GM12878 (cell line): ENCODE data around the gene TC2N. TPM values are rescaled to one million over a fixed set of nuclear protein-coding genes. Genes with fewer than 3 reads are reported as not detected.

Experiments
- ATAC-seq: fragments of 200-7000 bp; cut with Tn5 transposase; 3 replicates; pipeline ENCODE4 v1.9.1; 2020; ENCODE audit warnings: mild to moderate bottlenecking, moderate library complexity
- BruUV-seq: library from RNA; stranded (reverse); fragments of 400-500 nt; replicated peaks from 2 replicates; lab custom pipeline; 2021; lab: Mats Ljungman, UMichigan
- CTCF ChIA-PET: fragments of 300-600 bp; sonication (Branson Sonifier 250); formaldehyde crosslinking; extraction: SDS; loops from one replicate; lab custom pipeline; 2021; ENCODE audit warnings: inconsistent platforms; lab: Yijun Ruan, JAX
- POLR2A ChIA-PET: fragments of 350-600 bp; formaldehyde crosslinking; extraction: SDS; loops from one replicate; lab custom pipeline; 2021; ENCODE audit warnings: inconsistent platforms; lab: Charles Lee
- RAD21 ChIA-PET: fragments of 300-600 bp; sonication (Branson Sonifier 250); formaldehyde crosslinking; loops from one replicate; lab custom pipeline; 2023; ENCODE audit warnings: antibody characterized with exemption; ENCODE audit not compliant: unreplicated experiment; lab: Charles Lee
- SMC1A ChIA-PET: fragments of 300-600 bp; sonication (Branson Sonifier 250); formaldehyde crosslinking; loops from one replicate; lab custom pipeline; 2023; ENCODE audit not compliant: unreplicated experiment, uncharacterized antibody; lab: Charles Lee
- DNase-seq: peaks from one replicate; pipeline ENCODE4 v3.0.0-alpha.2; 2011; ENCODE audit warnings: low read depth, low spot score
- FAIRE-seq: peaks from 3 replicates; lab custom pipeline; 2011; peaks lifted over from hg19 to GRCh38; lab: Jason Lieb, UNC
- H2AFZ ChIP-seq: 2 replicates; pipeline ENCODE4 v1.6.0; 2011; ENCODE audit warnings: low read depth, low read length, control low read depth; ENCODE audit not compliant: control insufficient read depth
- H3K27ac ChIP-seq: 2 replicates; pipeline ENCODE4 v1.5.1; 2011; ENCODE audit warnings: control low read depth; ENCODE audit not compliant: control insufficient read depth, insufficient read depth
- H3K27me3 ChIP-seq, 2 experiments: replicated peaks in 1 of 2; 2 replicates each; pipeline versions ENCODE4 v1.6.0 to v1.6.1; 2011; ENCODE audit warnings: low read length in 1 of 2; ENCODE audit not compliant: control insufficient read depth in 2 of 2, insufficient read depth in 2 of 2
- H3K36me3 ChIP-seq, 2 experiments: 2 replicates each; pipeline ENCODE4 v1.5.1; 2011; ENCODE audit warnings: low read length in 1 of 2; ENCODE audit not compliant: control insufficient read depth in 2 of 2, insufficient read depth in 2 of 2
- H3K4me1 ChIP-seq: 2 replicates; pipeline ENCODE4 v1.6.1; 2011; ENCODE audit warnings: mild to moderate bottlenecking, low read length, moderate library complexity, mixed read lengths; ENCODE audit not compliant: control insufficient read depth, insufficient read depth
- H3K4me2 ChIP-seq: 2 replicates; pipeline ENCODE4 v1.6.0; 2011; ENCODE audit warnings: control low read depth; ENCODE audit not compliant: control insufficient read depth, insufficient read depth
- H3K4me3 ChIP-seq: fragments of 200-600 bp; sonication (generic); 2 replicates; pipeline ENCODE4 v1.5.1; 2016
- H3K79me2 ChIP-seq: 2 replicates; pipeline ENCODE4 v1.6.0; 2011; ENCODE audit warnings: low read length; ENCODE audit not compliant: control insufficient read depth, insufficient read depth
- H3K9ac ChIP-seq: 2 replicates; pipeline ENCODE4 v1.8.0; 2011; ENCODE audit warnings: low read length, control low read depth, mixed read lengths; ENCODE audit not compliant: control insufficient read depth, insufficient read depth
- H3K9me3 ChIP-seq: replicated peaks from 3 replicates; pipeline ENCODE4 v1.5.1; 2011; ENCODE audit warnings: mild to moderate bottlenecking, low read length; ENCODE audit not compliant: control insufficient read depth, insufficient read depth
- H4K20me1 ChIP-seq: 2 replicates; pipeline ENCODE4 v1.6.0; 2011; ENCODE audit not compliant: control insufficient read depth, insufficient read depth
- BCL11A ChIP-seq: IDR thresholded peaks from 2 replicates; pipeline ENCODE4 v1.6.1; 2011; ENCODE audit warnings: low read depth, low read length
- CBX5 ChIP-seq: sonication (generic); IDR thresholded peaks from 2 replicates; pipeline ENCODE4 v1.6.1; 2016; ENCODE audit warnings: low read depth, moderate library complexity, mild to moderate bottlenecking, inconsistent platforms
- CHD2 ChIP-seq: IDR thresholded peaks from 2 replicates; pipeline ENCODE4 v1.6.1; 2011; ENCODE audit warnings: low read depth, low read length, improper control_type of control experiment, borderline replicate concordance
- CHD4 ChIP-seq: fragments of 200-600 bp; sonication (generic); IDR thresholded peaks from 2 replicates; pipeline ENCODE4 v1.6.1; 2016; ENCODE audit warnings: mild to moderate bottlenecking
- CREB1 ChIP-seq: IDR thresholded peaks from 2 replicates; pipeline ENCODE4 v1.6.1; 2012; ENCODE audit warnings: low read depth, mild to moderate bottlenecking, inconsistent platforms
- EED ChIP-seq: sonication (generic); IDR thresholded peaks from 2 replicates; pipeline ENCODE4 v1.6.1; 2016; ENCODE audit warnings: antibody characterized with exemption, low read depth
- EP300 ChIP-seq, 2 experiments: fragments of 150-350 bp in 1 of 2; IDR thresholded peaks; 2 replicates each; pipeline ENCODE4 v1.6.1; 2011 to 2012; ENCODE audit warnings: low read depth in 2 of 2, low read length in 2 of 2, borderline replicate concordance in 1 of 2, improper control_type of control experiment in 1 of 2, inconsistent platforms in 1 of 2; ENCODE audit not compliant: control insufficient read depth in 1 of 2
- GABPA ChIP-seq: IDR thresholded peaks from 2 replicates; pipeline ENCODE4 v1.6.1; 2014; ENCODE audit warnings: antibody characterized with exemption, low read depth, mild to moderate bottlenecking, inconsistent platforms
- MEF2B ChIP-seq: fragments of 450-650 bp; IDR thresholded peaks from 2 replicates; pipeline ENCODE4 v1.6.1; 2018; ENCODE audit warnings: mild to moderate bottlenecking, moderate library complexity; ENCODE audit not compliant: partially characterized antibody, poor library complexity, severe bottlenecking
- MLLT1 ChIP-seq: fragments of 450-650 bp; IDR thresholded peaks from 2 replicates; pipeline ENCODE4 v1.6.1; 2016; ENCODE audit warnings: mild to moderate bottlenecking
- NFIC ChIP-seq: IDR thresholded peaks from 2 replicates; pipeline ENCODE4 v1.6.1; 2012; ENCODE audit warnings: low read depth, mild to moderate bottlenecking, inconsistent platforms, low read length, moderate library complexity
- PBX3 ChIP-seq: IDR thresholded peaks from 2 replicates; pipeline ENCODE4 v1.6.1; 2011; ENCODE audit warnings: mild to moderate bottlenecking, low read depth, low read length, moderate library complexity; ENCODE audit not compliant: insufficient replicate concordance
- POU2F2 ChIP-seq: IDR thresholded peaks from 3 replicates; pipeline ENCODE4 v1.6.1; 2011; ENCODE audit warnings: low read depth, mild to moderate bottlenecking, low read length, borderline replicate concordance
- RELA ChIP-seq: fragments of 450-650 bp; IDR thresholded peaks from 2 replicates; pipeline ENCODE4 v1.8.0; 2014; ENCODE audit warnings: borderline replicate concordance; ENCODE audit not compliant: partially characterized antibody
- STAT1 ChIP-seq: fragments of 450-650 bp; conservative IDR thresholded peaks from 2 replicates; pipeline ENCODE4 v1.6.1; 2014; ENCODE audit warnings: antibody characterized with exemption, mild to moderate bottlenecking
- SUPT20H ChIP-seq: IDR thresholded peaks from 2 replicates; pipeline ENCODE4 v1.6.1; 2011; ENCODE audit warnings: low read depth, mild to moderate bottlenecking, low read length, moderate library complexity, borderline replicate concordance; ENCODE audit not compliant: control insufficient read depth
- SUZ12 ChIP-seq: fragments of 200-600 bp; sonication (generic); IDR thresholded peaks from one replicate; pipeline ENCODE4 v1.6.1; 2018; ENCODE audit warnings: antibody characterized with exemption, mild to moderate bottlenecking; ENCODE audit not compliant: unreplicated experiment
- ZBED1 ChIP-seq: IDR thresholded peaks from 2 replicates; pipeline ENCODE4 v1.6.1; 2016; ENCODE audit warnings: borderline replicate concordance
- ZNF384 ChIP-seq: IDR thresholded peaks from 2 replicates; pipeline ENCODE4 v1.6.1; 2012; ENCODE audit warnings: low read depth, mild to moderate bottlenecking, low read length, improper control_type of control experiment, borderline replicate concordance
- WGBS: methylation state at CpG from one replicate; pipeline ENCODE4 v1.1.6; 2016; ENCODE audit warnings: low lambda C conversion rate; ENCODE audit not compliant: insufficient replicate concordance, insufficient coverage; ENCODE audit errors: missing lambda C conversion rate; 5-methylcytosine and 5-hydroxymethylcytosine counted together
- in situ Hi-C: fragments of 300-500 bp; cut with MboI; formaldehyde crosslinking; loops from 9 replicates; pipeline ENCODE4 v1.14.3; 2018; ENCODE audit warnings: mixed read lengths
- intact Hi-C: fragments of 100-400 bp; cut with micrococcal nuclease; formaldehyde crosslinking; loops from one replicate; pipeline ENCODE4 v1.14.2; 2022; ENCODE audit not compliant: unreplicated experiment
- polyA plus RNA-seq, 11 experiments: library from polyadenylated mRNA; depleted of rRNA in 4 of 11; unstranded in 6 of 11; stranded (reverse) in 5 of 11; fragments of >200 nt; fragmentation: Nextera tagmentation in 4 of 11; fragmentation: Illumina TruSeq in 1 of 11; extraction: Ambion mirVana in 4 of 11; extraction: Trizol in 1 of 11; gene quantifications; 1 replicate in 1 of 11; 2 replicates in 10 of 11; pipeline versions ENCODE4 v1.2.1 to v1.2.3, GENCODE V29; 2011 to 2016; ENCODE audit warnings: inconsistent platforms in 2 of 11, missing spikeins in 2 of 11, low read depth in 1 of 11
- total RNA-seq, 4 experiments: library from RNA; depleted of rRNA in 3 of 4; stranded (reverse); fragments of >200 nt in 3 of 4; fragmentation: Illumina TruSeq in 1 of 4; extraction: Trizol in 1 of 4; gene quantifications; 2 replicates each; pipeline versions ENCODE4 v1.2.1 to v1.2.3, GENCODE V29; 2013 to 2021

Gene TC2N
- total and polyA plus RNA-seq, 10 of the 15 experiments (the other 5 are each of a cell fraction or from before 2014, with no cell fraction given) = 0.15 to 1.6 (median 0.35) TPM

- POLR2A ChIA-PET = no interaction called here
- Histone ChIP-seq H3K4me1 (peaks cover 28% of the 10 kb centered on the region), H3K27ac (no peak overlapping the region), H3K4me3 (no peak overlapping the region), H3K9me3 (no peaks in the 10 kb centered on the region; the same call in 2 of the 3 replicates), H3K9ac (no peak overlapping the region), H3K4me2 (peak overlapping the region; percentile 5), H4K20me1 (no peaks in the 10 kb centered on the region), H3K79me2 (no peaks in the 10 kb centered on the region), H3K36me3 (no peaks in the 10 kb centered on the region), H2AFZ (no peak overlapping the region; the same call in 1 of the 2 replicates), H3K27me3 (no peaks in the 10 kb centered on the region)
- peak; percentile 87 for DNase-seq
- no TSS peak for BruUV-seq
- 4% methylated on average over 15 of the region's 15 CpGs for WGBS
- CTCF ChIA-PET = no interaction called here
- ATAC-seq = peak; percentile 85
- RAD21 ChIA-PET = no interaction called here
- peak; percentile 93 for FAIRE-seq
- intact Hi-C loops = no loop called here
- SMC1A ChIA-PET = no interaction called here
- in situ Hi-C loops = no loop called here
- TF ChIP-seq MLLT1 (peak; percentile 50; the same call in 1 of the 2 replicates), STAT1 (no peak), GABPA (0 out of 2 replicates have a peak, but pooled peaks have one; percentile 30), SUPT20H (no peak), EED (peak; percentile 56; the same call in 1 of the 2 replicates), BCL11A (0 out of 2 replicates have a peak, but pooled peaks have one; percentile 42), MEF2B (peak; percentile 30), PBX3 (no peak), EP300 (IDR thresholded peaks at IDR 0.05; ENCODE audit: borderline replicate concordance in 1 of 2, control insufficient read depth in 1 of 2, low read depth in 2 of 2, low read length in 2 of 2) (peak in 1 of 2 experiments; percentile 56; a peak in 2 of 4 replicates), CHD2 (no peak), CREB1 (no peak), SUZ12 (no peak), RELA (no peak), CBX5 (no peak), CHD4 (no peak), ZBED1 (no peak), NFIC (0 out of 2 replicates have a peak, but pooled peaks have one; percentile 26), ZNF384 (no peak), POU2F2 (peak; percentile 62; the same call in 1 of the 3 replicates)
These were observed 6.4 kb upstream of the TC2N start for GRCh38 chr14:91873471-91874415.
